ENCODE data around the gene C1QTNF4.
"Not testable (repeated sequence)": the region's sequence is repeated elsewhere in the genome, so short reads cannot be mapped to it uniquely, and the experiment has no call there.

Gene C1QTNF4

GRCh38 chr11:47593934-47594855, at the start of gene C1QTNF4:
TSS of gene C1QTNF4 (minus strand) at chr11:47594411. CDS start at chr11:47590810, 3,601 bp downstream.
- no peak for DNase-seq (ENCODE audit: low read depth)
- no peak within 1 kb of the TSS for H3K4me3 ChIP-seq (ENCODE audit: control insufficient read depth, low read depth, low read length)
- TF ChIP-seq CTCF (conservative IDR thresholded peaks at IDR 0.05; ENCODE audit: control insufficient read depth, insufficient read depth, low read depth, low read length): no peak

- DNase-seq (ENCODE audit: low read depth): peak; percentile 96
- peak within 1 kb of the TSS; percentile 85 for H3K4me3 ChIP-seq (ENCODE audit: control insufficient read depth, low read depth, low read length)
- no peak for TF ChIP-seq CTCF (conservative IDR thresholded peaks at IDR 0.05; ENCODE audit: control insufficient read depth, insufficient read depth, low read depth, low read length)
Measured at GRCh38 chr11:47642099-47642855, 48.1 kb upstream of the C1QTNF4 start, which contains the start of gene MTCH2. TSS of gene MTCH2 (minus strand) at chr11:47642559. CDS start at chr11:47642465, 94 bp downstream.

- no peak for DNase-seq (ENCODE audit: low read depth)
- H3K4me3 ChIP-seq (ENCODE audit: control insufficient read depth, low read depth, low read length): peak overlapping the region; percentile 85
- no peak for TF ChIP-seq CTCF (conservative IDR thresholded peaks at IDR 0.05; ENCODE audit: control insufficient read depth, insufficient read depth, low read depth, low read length)
Measured at GRCh38 chr11:47641600-47642098, 47.4 kb upstream of the C1QTNF4 start.

GRCh38 chr11:47640506-47640905, 46.3 kb upstream of the C1QTNF4 start:
- not testable (repeated sequence) for H3K4me3 ChIP-seq (ENCODE audit: control insufficient read depth, low read depth, low read length)
- DNase-seq (ENCODE audit: low read depth): peak; percentile 46

- not testable (repeated sequence) for DNase-seq (ENCODE audit: low read depth); H3K4me3 ChIP-seq (ENCODE audit: control insufficient read depth, low read depth, low read length)
Measured at GRCh38 chr11:47636331-47636730, 42.1 kb upstream of the C1QTNF4 start.

- H3K4me3 ChIP-seq (ENCODE audit: control insufficient read depth, low read depth, low read length): no peak overlapping the region
- no peak for TF ChIP-seq CTCF (conservative IDR thresholded peaks at IDR 0.05; ENCODE audit: control insufficient read depth, insufficient read depth, low read depth, low read length)
- no peak for DNase-seq (ENCODE audit: low read depth)
Measured at GRCh38 chr11:47631473-47631872, 37.3 kb upstream of the C1QTNF4 start.

GRCh38 chr11:47628026-47628425, 33.8 kb upstream of the C1QTNF4 start:
- no peak overlapping the region for H3K4me3 ChIP-seq (ENCODE audit: control insufficient read depth, low read depth, low read length)
- no peak for TF ChIP-seq CTCF (conservative IDR thresholded peaks at IDR 0.05; ENCODE audit: control insufficient read depth, insufficient read depth, low read depth, low read length)
- no peak for DNase-seq (ENCODE audit: low read depth)

All from fibroblast of mammary gland (primary cell).